Measurements from ENCODE around the gene TMCC2.

DNA sequence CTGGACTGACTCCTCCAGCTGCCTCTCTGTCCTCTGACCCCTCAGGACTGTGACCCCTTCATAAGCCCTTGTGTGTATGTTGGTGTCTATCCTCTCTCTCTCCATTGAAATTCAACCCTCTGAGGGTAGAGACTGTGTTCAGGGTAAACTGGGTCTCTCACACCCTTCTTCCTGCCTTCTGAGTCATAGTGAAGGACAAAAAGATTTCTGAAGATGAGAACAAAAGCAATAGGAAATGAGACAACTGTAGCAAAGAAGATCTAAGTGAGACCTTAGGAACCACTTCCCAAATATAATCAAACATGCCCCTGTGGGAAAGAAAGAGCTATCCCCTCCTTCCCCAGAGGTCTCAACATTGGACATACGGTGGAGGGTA lies 76.9 kb downstream of the TMCC2 start:
- TF ChIP-seq, protein P1, sequence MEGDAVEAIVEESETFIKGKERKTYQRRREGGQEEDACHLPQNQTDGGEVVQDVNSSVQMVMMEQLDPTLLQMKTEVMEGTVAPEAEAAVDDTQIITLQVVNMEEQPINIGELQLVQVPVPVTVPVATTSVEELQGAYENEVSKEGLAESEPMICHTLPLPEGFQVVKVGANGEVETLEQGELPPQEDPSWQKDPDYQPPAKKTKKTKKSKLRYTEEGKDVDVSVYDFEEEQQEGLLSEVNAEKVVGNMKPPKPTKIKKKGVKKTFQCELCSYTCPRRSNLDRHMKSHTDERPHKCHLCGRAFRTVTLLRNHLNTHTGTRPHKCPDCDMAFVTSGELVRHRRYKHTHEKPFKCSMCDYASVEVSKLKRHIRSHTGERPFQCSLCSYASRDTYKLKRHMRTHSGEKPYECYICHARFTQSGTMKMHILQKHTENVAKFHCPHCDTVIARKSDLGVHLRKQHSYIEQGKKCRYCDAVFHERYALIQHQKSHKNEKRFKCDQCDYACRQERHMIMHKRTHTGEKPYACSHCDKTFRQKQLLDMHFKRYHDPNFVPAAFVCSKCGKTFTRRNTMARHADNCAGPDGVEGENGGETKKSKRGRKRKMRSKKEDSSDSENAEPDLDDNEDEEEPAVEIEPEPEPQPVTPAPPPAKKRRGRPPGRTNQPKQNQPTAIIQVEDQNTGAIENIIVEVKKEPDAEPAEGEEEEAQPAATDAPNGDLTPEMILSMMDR (IDR thresholded peaks at IDR 0.05; ENCODE audit: insufficient read depth, low read length): no peak
- TF ChIP-seq REST (IDR thresholded peaks at IDR 0.05; ENCODE audit: insufficient replicate concordance, low read depth): no peak
- TF ChIP-seq GABPA (IDR thresholded peaks at IDR 0.05; ENCODE audit: low read depth): no peak
- no peak for TF ChIP-seq POLR2AphosphoS5 (IDR thresholded peaks at IDR 0.05; ENCODE audit: low read depth)

Measured in HL-60 (cell line).